Measurements from ENCODE around the gene TCAP. TPM values are rescaled to one million over a fixed set of nuclear protein-coding genes. Genes with fewer than 3 reads are reported as not detected.

Gene TCAP
- polyA plus RNA-seq, 3 donors, result 1.3 TPM; not detected in 2

GRCh38 chr17:39632153-39632941 is 32.8 kb upstream of the TCAP start:
- Histone ChIP-seq H3K4me1 (ENCODE audit: control insufficient read depth in 1 of 2, insufficient read depth in 2 of 2, low read length in 2 of 2) (peaks cover 32 to 43% of the 10 kb centered on the region in 2 donors), H3K9ac (ENCODE audit: insufficient read depth, low read length, poor library complexity, severe bottlenecking) (no peak overlapping the region), H3K27me3 (ENCODE audit: control insufficient read depth in 2 of 2, insufficient read depth in 2 of 2, low read length in 2 of 2) (peaks cover 1 to 18% of the 10 kb centered on the region in 2 donors), H3K27ac (ENCODE audit: low read depth in 1 of 2, low read length in 2 of 2) (no peak overlapping the region), H2AFZ (ENCODE audit: insufficient read depth, low read depth, low read length, poor library complexity, severe bottlenecking) (no peak overlapping the region), H3K36me3 (replicated peaks in 1 of 2; ENCODE audit: control insufficient read depth in 1 of 2, insufficient read depth in 2 of 2, low read length in 2 of 2) (no peaks in the 10 kb centered on the region), H3K4me3 (replicated peaks in 1 of 3; ENCODE audit: low read depth in 2 of 3, low read length in 3 of 3) (no peak overlapping the region), H3K4me2 (replicated peaks; ENCODE audit: extremely low read depth, low read length, poor library complexity, severe bottlenecking) (no peak overlapping the region), H4K20me1 (ENCODE audit: insufficient read depth, low read length) (no peaks in the 10 kb centered on the region), H3K9me3 (replicated peaks in 1 of 2; ENCODE audit: control insufficient read depth in 1 of 2, insufficient read depth in 1 of 2, low read length in 2 of 2) (no peaks in the 10 kb centered on the region), H3K79me2 (ENCODE audit: insufficient read depth, low read length) (peaks cover 6% of the 10 kb centered on the region)
- no peak for DNase-seq
- Mint-ChIP-seq H3K4me3 (no peak overlapping the region), H3K9me3 (peaks cover 0 to 3% (median 0%) of the 10 kb centered on the region in 7 donors), H3K27me3 (ENCODE audit: low read depth in 3 of 3) (peaks cover 25 to 29% (median 28%) of the 10 kb centered on the region in 3 donors), H3K36me3 (no peaks in the 10 kb centered on the region), H3K4me1 (peaks cover 41% of the 10 kb centered on the region), H3K27ac (no peak overlapping the region)
- intact Hi-C loops (cut with micrococcal nuclease), result no loop called here
- WGBS (ENCODE audit: insufficient coverage), result 57% methylated on average over 11 of the region's 13 CpGs
- no peak for TF ChIP-seq CTCF (IDR thresholded peaks at IDR 0.05)

- peaks cover 14 to 19% (median 16%) of the 10 kb centered on the region in 3 donors for H3K27me3 Mint-ChIP-seq (ENCODE audit: low read depth in 3 of 3)
- no peaks in the 10 kb centered on the region for H3K9me3 Mint-ChIP-seq
- no peak overlapping the region for H3K4me3 Mint-ChIP-seq
- peaks cover 11% of the 10 kb centered on the region for H4K20me1 ChIP-seq (ENCODE audit: insufficient read depth, low read length)
- TF ChIP-seq CTCF (IDR thresholded peaks at IDR 0.05), result no peak
- H3K36me3 Mint-ChIP-seq, result peaks cover 2 to 5% of the 10 kb centered on the region in 2 donors
- no peak overlapping the region for H2AFZ ChIP-seq (ENCODE audit: insufficient read depth, low read depth, low read length, poor library complexity, severe bottlenecking)
- H3K4me2 ChIP-seq (replicated peaks; ENCODE audit: extremely low read depth, low read length, poor library complexity, severe bottlenecking), result no peak overlapping the region
- H3K4me1 Mint-ChIP-seq, result peaks cover 53% of the 10 kb centered on the region
- H3K27ac Mint-ChIP-seq, result no peak overlapping the region
- H3K4me3 ChIP-seq (replicated peaks in 1 of 3; ENCODE audit: low read depth in 2 of 3, low read length in 3 of 3), result no peak overlapping the region
- H3K27ac ChIP-seq (ENCODE audit: low read depth in 1 of 2, low read length in 2 of 2), result no peak overlapping the region
- peaks cover 19% of the 10 kb centered on the region for H3K79me2 ChIP-seq (ENCODE audit: insufficient read depth, low read length)
- 82% methylated on average over 7 of the region's 8 CpGs for WGBS (ENCODE audit: insufficient coverage)
- DNase-seq, result no peak
- no peaks in the 10 kb centered on the region for H3K36me3 ChIP-seq (replicated peaks in 1 of 2; ENCODE audit: control insufficient read depth in 1 of 2, insufficient read depth in 2 of 2, low read length in 2 of 2)
- peaks cover 44 to 56% of the 10 kb centered on the region in 2 donors for H3K4me1 ChIP-seq (ENCODE audit: control insufficient read depth in 1 of 2, insufficient read depth in 2 of 2, low read length in 2 of 2)
- H3K9ac ChIP-seq (ENCODE audit: insufficient read depth, low read length, poor library complexity, severe bottlenecking), result no peak overlapping the region
- peaks cover 0 to 5% of the 10 kb centered on the region in 2 donors for H3K27me3 ChIP-seq (ENCODE audit: control insufficient read depth in 2 of 2, insufficient read depth in 2 of 2, low read length in 2 of 2)
- intact Hi-C loops (cut with micrococcal nuclease), result loop anchor here in 1 of 2 donors (1.0 kb wide), 1 partner anchor 11 kb away; no protein-coding TSS in a partner anchor
- no peaks in the 10 kb centered on the region for H3K9me3 ChIP-seq (replicated peaks in 1 of 2; ENCODE audit: control insufficient read depth in 1 of 2, insufficient read depth in 1 of 2, low read length in 2 of 2)
Measured at GRCh38 chr17:39633570-39634183, 31.5 kb upstream of the TCAP start.
